HCT116 (cell line): Measurements from ENCODE around the gene ADK. TPM values are rescaled to one million over a fixed set of nuclear protein-coding genes. Genes with fewer than 3 reads are reported as not detected.

Source experiments
- ATAC-seq: fragments of 200-7000 bp; cut with Tn5 transposase; 2 replicates; pipeline ENCODE4 v1.9.1; 2020; ENCODE audit warnings: mild to moderate bottlenecking, moderate library complexity
- BruUV-seq: library from RNA; stranded (reverse); fragments of 400-500 nt; replicated peaks from 2 replicates; lab custom pipeline; 2021; lab: Mats Ljungman, UMichigan
- CTCF ChIA-PET: fragments of 300-600 bp; sonication (Branson Sonifier 250); formaldehyde crosslinking; loops from one replicate; lab custom pipeline; 2021; ENCODE audit warnings: antibody characterized with exemption; lab: Charles Lee
- POLR2A ChIA-PET: fragments of 300-600, 350-600 bp; sonication (Branson Sonifier 250); formaldehyde crosslinking; loops from one replicate; lab custom pipeline; 2021; ENCODE audit warnings: antibody characterized with exemption; lab: Charles Lee
- RAD21 ChIA-PET, 2 experiments: fragments of 300-600 bp; sonication (Branson Sonifier 250); formaldehyde crosslinking; loops; one replicate each; lab custom pipeline; 2023; ENCODE audit warnings: low total read pairs in 2 of 2; ENCODE audit not compliant: uncharacterized antibody in 2 of 2, unreplicated experiment in 2 of 2, low non-redundant PET in 1 of 2; lab: Charles Lee
- DNase-seq: peaks from one replicate; pipeline ENCODE4 v3.0.0-alpha.2; 2010; ENCODE audit warnings: low read depth, low spot score
- H2AFZ ChIP-seq: fragments of 200-600 bp; shearing (Covaris generic), sonication (generic); 2 replicates; pipeline ENCODE4 v1.6.1; 2017; ENCODE audit warnings: low read depth, mixed run types, mixed read lengths, antibody characterized with exemption, low read length; ENCODE audit not compliant: poor library complexity, severe bottlenecking
- H3K27ac ChIP-seq: 2 replicates; pipeline ENCODE4 v1.5.1; 2012; ENCODE audit warnings: low read depth, low read length
- H3K27me3 ChIP-seq: fragments of 200-600 bp; sonication (generic); 2 replicates; pipeline ENCODE4 v1.6.1; 2016; ENCODE audit warnings: mixed run types, low read length, mixed read lengths; ENCODE audit not compliant: insufficient read depth
- H3K36me3 ChIP-seq, 2 experiments: fragments of 200-500 bp in 1 of 2; fragments of 200-600 bp in 1 of 2; sonication (Bioruptor generic) in 1 of 2; sonication (generic) in 1 of 2; 2 replicates each; pipeline versions ENCODE4 v1.5.1 to v1.6.1; 2014 to 2016; ENCODE audit warnings: low read length in 2 of 2, inconsistent platforms in 1 of 2, mixed read lengths in 1 of 2, mixed run types in 1 of 2; ENCODE audit not compliant: insufficient read depth in 2 of 2, control insufficient read depth in 1 of 2
- H3K4me1 ChIP-seq, 2 experiments: fragments of 200-600 bp in 1 of 2; sonication (generic) in 1 of 2; 2 replicates each; pipeline versions ENCODE4 v1.5.1 to v1.6.1; 2012 to 2017; ENCODE audit warnings: low read length in 2 of 2, inconsistent platforms in 1 of 2, mild to moderate bottlenecking in 1 of 2, mixed read lengths in 1 of 2, mixed run types in 1 of 2, moderate library complexity in 1 of 2; ENCODE audit not compliant: insufficient read depth in 2 of 2, control insufficient read depth in 1 of 2
- H3K4me2 ChIP-seq: fragments of 200-600 bp; sonication (generic); 2 replicates; pipeline ENCODE4 v1.6.1; 2017; ENCODE audit warnings: mixed run types, low read length, mixed read lengths
- H3K4me3 ChIP-seq, 2 experiments: fragments of 200-600 bp in 1 of 2; sonication (generic) in 1 of 2; replicated peaks in 1 of 2; 2 replicates each; pipeline ENCODE4 v1.5.1; 2011 to 2016; ENCODE audit warnings: low read length in 2 of 2, control low read depth in 1 of 2, low read depth in 1 of 2, mild to moderate bottlenecking in 1 of 2, mixed read lengths in 1 of 2, mixed run types in 1 of 2
- H3K79me2 ChIP-seq: fragments of 200-600 bp; sonication (generic); 2 replicates; pipeline ENCODE4 v1.6.1; 2017; ENCODE audit warnings: mild to moderate bottlenecking, mixed run types, low read length, moderate library complexity, mixed read lengths; ENCODE audit not compliant: insufficient read depth
- H3K9ac ChIP-seq: fragments of 200-600 bp; sonication (generic); 2 replicates; pipeline ENCODE4 v1.6.1; 2016; ENCODE audit warnings: low read length, mixed read lengths
- H3K9me2 ChIP-seq: fragments of 200-600 bp; sonication (generic), shearing (Covaris generic); 2 replicates; pipeline ENCODE4 v1.6.1; 2017; ENCODE audit warnings: mixed run types, mild to moderate bottlenecking, moderate library complexity; ENCODE audit not compliant: insufficient read depth
- H3K9me3 ChIP-seq, 2 experiments: fragments of 200-500 bp in 1 of 2; fragments of 200-600 bp in 1 of 2; sonication (Bioruptor generic) in 1 of 2; sonication (generic) in 1 of 2; 2 replicates each; pipeline ENCODE4 v1.6.1; 2014 to 2017; ENCODE audit warnings: low read length in 2 of 2, mixed read lengths in 2 of 2, inconsistent platforms in 1 of 2, low read depth in 1 of 2, mild to moderate bottlenecking in 1 of 2, mixed run types in 1 of 2, moderate library complexity in 1 of 2; ENCODE audit not compliant: control insufficient read depth in 1 of 2, insufficient read depth in 1 of 2
- H4K20me1 ChIP-seq: fragments of 200-600 bp; sonication (generic), shearing (Covaris generic); 2 replicates; pipeline ENCODE4 v1.6.1; 2017; ENCODE audit warnings: mixed run types, mild to moderate bottlenecking, moderate library complexity; ENCODE audit not compliant: insufficient read depth
- CBX3 ChIP-seq: IDR thresholded peaks from 2 replicates; pipeline ENCODE4 v1.6.1; 2012; ENCODE audit warnings: low read depth
- CEBPB ChIP-seq: IDR thresholded peaks from 2 replicates; pipeline ENCODE4 v1.6.1; 2012; ENCODE audit warnings: low read depth
- ELF1 ChIP-seq: IDR thresholded peaks from 2 replicates; pipeline ENCODE4 v1.6.1; 2012; ENCODE audit warnings: low read depth, borderline replicate concordance
- EZH2 ChIP-seq: fragments of 200-600 bp; sonication (generic); IDR thresholded peaks from 2 replicates; pipeline ENCODE4 v1.6.1; 2017; ENCODE audit warnings: antibody characterized with exemption, mixed run types
- FOSL1 ChIP-seq: IDR thresholded peaks from 2 replicates; pipeline ENCODE4 v1.6.1; 2012; ENCODE audit warnings: low read depth
- JUND ChIP-seq: IDR thresholded peaks from 2 replicates; pipeline ENCODE4 v1.6.1; 2012
- MAX ChIP-seq: IDR thresholded peaks from 2 replicates; pipeline ENCODE4 v1.6.1; 2012
- POLR2AphosphoS5 ChIP-seq: IDR thresholded peaks from 2 replicates; pipeline ENCODE4 v1.6.1; 2011; ENCODE audit warnings: mild to moderate bottlenecking, low read depth, low read length, moderate library complexity
- RAD21 ChIP-seq: IDR thresholded peaks from 2 replicates; pipeline ENCODE4 v1.6.1; 2012; ENCODE audit warnings: low read depth, mild to moderate bottlenecking
- SP1 ChIP-seq: IDR thresholded peaks from 2 replicates; pipeline ENCODE4 v1.6.1; 2012; ENCODE audit warnings: low read depth
- SRF ChIP-seq: IDR thresholded peaks from 2 replicates; pipeline ENCODE4 v1.6.1; 2012; ENCODE audit warnings: low read depth
- YY1 ChIP-seq: IDR thresholded peaks from 2 replicates; pipeline ENCODE4 v1.6.1; 2011; ENCODE audit warnings: low read length, low read depth, moderate library complexity, mild to moderate bottlenecking; ENCODE audit not compliant: insufficient replicate concordance; ENCODE audit errors: extremely low read depth
- ZBTB33 ChIP-seq: IDR thresholded peaks from 2 replicates; pipeline ENCODE4 v1.6.1; 2011; ENCODE audit warnings: mild to moderate bottlenecking, low read length, moderate library complexity; ENCODE audit not compliant: insufficient replicate concordance; ENCODE audit errors: extremely low read depth
- ZFX ChIP-seq: fragments of 450-650 bp; IDR thresholded peaks from 2 replicates; pipeline ENCODE4 v1.6.1; 2017
- ZNF274 ChIP-seq: fragments of 200-500 bp; sonication (Bioruptor generic); IDR thresholded peaks from 2 replicates; pipeline ENCODE4 v1.6.1; 2014; ENCODE audit warnings: mild to moderate bottlenecking, low read depth, low read length, inconsistent platforms
- intact Hi-C: fragments of 100-400 bp; cut with micrococcal nuclease; formaldehyde crosslinking; loops from 2 replicates; pipeline ENCODE4 v1.10.0; 2022
- total RNA-seq: library from RNA; stranded (reverse); gene quantifications from one replicate; pipeline ENCODE4 v1.2.1, GENCODE V29; 2021; ENCODE audit not compliant: unreplicated experiment
- TF ChIP-seq, protein P1 (sequence below), 3 experiments: fragments of 200-600 bp in 1 of 3; sonication (generic) in 1 of 3; IDR thresholded peaks in 2 of 3; conservative IDR thresholded peaks in 1 of 3; 2 replicates each; pipeline ENCODE4 v1.5.1; 2012 to 2017; ENCODE audit warnings: low read depth in 2 of 3, low read length in 2 of 3, antibody characterized with exemption in 1 of 3, borderline replicate concordance in 1 of 3, control low read depth in 1 of 3, mild to moderate bottlenecking in 1 of 3, mixed read lengths in 1 of 3, mixed run types in 1 of 3, moderate library complexity in 1 of 3; ENCODE audit not compliant: insufficient read depth in 1 of 3

Gene ADK
- total RNA-seq, 1 experiment from 2014 or later: 55.0 TPM

GRCh38 chr10:74530981-74531380 lies 380.0 kb downstream of the ADK start:
- no peaks in the 10 kb centered on the region for H3K79me2 ChIP-seq
- CTCF ChIA-PET: no interaction called here
- H4K20me1 ChIP-seq: no peaks in the 10 kb centered on the region
- no peaks in the 10 kb centered on the region for H3K27me3 ChIP-seq
- no peak overlapping the region for H2AFZ ChIP-seq
- TF ChIP-seq ZNF274 (no peak), MAX (no peak), EZH2 (no peak), SRF (no peak), YY1 (no peak), CEBPB (no peak), JUND (no peak), CBX3 (no peak)
- H3K4me2 ChIP-seq: no peak overlapping the region
- RAD21 ChIA-PET: no interaction called here
- H3K9ac ChIP-seq: no peak overlapping the region
- DNase-seq: no peak
- no TSS peak for BruUV-seq
- POLR2A ChIA-PET: no interaction called here
- no peak for ATAC-seq
- no peak overlapping the region for H3K4me3 ChIP-seq
- H3K27ac ChIP-seq: no peak overlapping the region
- no peaks in the 10 kb centered on the region for H3K4me1 ChIP-seq
- H3K36me3 ChIP-seq: no peaks in the 10 kb centered on the region
- no peaks in the 10 kb centered on the region for H3K9me2 ChIP-seq
- intact Hi-C loops: no loop called here
- H3K9me3 ChIP-seq: no peaks in the 10 kb centered on the region

DNA sequence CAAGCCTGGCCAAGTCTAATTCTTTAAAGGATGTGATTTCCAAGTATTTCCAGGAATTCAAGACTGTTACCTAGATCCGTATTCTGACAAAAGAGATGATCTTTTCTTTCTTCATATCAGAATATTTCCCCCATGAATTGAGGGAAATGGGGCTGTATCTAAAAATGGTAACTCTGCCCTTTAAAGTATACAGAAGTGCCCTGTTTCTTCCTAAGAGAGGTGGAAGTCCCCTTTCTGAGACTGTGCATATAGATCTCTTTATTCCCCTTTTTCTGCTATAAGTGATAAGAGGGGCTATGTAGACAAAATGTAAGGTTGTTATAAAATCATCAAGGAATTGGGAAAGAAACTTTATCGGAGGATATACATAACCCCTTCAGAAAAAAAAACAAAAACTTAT lies 388.3 kb downstream of the ADK start:
- Histone ChIP-seq H2AFZ (no peak overlapping the region), H3K36me3 (no peaks in the 10 kb centered on the region), H3K4me1 (no peaks in the 10 kb centered on the region), H3K9me3 (no peaks in the 10 kb centered on the region), H3K9ac (no peak overlapping the region), H3K9me2 (no peaks in the 10 kb centered on the region), H3K79me2 (no peaks in the 10 kb centered on the region), H3K27me3 (no peaks in the 10 kb centered on the region), H4K20me1 (no peaks in the 10 kb centered on the region), H3K4me2 (no peak overlapping the region), H3K4me3 (no peak overlapping the region), H3K27ac (no peak overlapping the region)
- ChIA-PET POLR2A (no interaction called here), CTCF (no interaction called here), RAD21 (no interaction called here)
- ATAC-seq: no peak
- no peak for DNase-seq
- TF ChIP-seq YY1 (no peak), FOSL1 (no peak), JUND (no peak), CEBPB (no peak), ELF1 (no peak), ZBTB33 (no peak), ZNF274 (no peak), RAD21 (no peak), ZFX (no peak), SP1 (no peak), POLR2AphosphoS5 (no peak)
- TF ChIP-seq, protein P1, sequence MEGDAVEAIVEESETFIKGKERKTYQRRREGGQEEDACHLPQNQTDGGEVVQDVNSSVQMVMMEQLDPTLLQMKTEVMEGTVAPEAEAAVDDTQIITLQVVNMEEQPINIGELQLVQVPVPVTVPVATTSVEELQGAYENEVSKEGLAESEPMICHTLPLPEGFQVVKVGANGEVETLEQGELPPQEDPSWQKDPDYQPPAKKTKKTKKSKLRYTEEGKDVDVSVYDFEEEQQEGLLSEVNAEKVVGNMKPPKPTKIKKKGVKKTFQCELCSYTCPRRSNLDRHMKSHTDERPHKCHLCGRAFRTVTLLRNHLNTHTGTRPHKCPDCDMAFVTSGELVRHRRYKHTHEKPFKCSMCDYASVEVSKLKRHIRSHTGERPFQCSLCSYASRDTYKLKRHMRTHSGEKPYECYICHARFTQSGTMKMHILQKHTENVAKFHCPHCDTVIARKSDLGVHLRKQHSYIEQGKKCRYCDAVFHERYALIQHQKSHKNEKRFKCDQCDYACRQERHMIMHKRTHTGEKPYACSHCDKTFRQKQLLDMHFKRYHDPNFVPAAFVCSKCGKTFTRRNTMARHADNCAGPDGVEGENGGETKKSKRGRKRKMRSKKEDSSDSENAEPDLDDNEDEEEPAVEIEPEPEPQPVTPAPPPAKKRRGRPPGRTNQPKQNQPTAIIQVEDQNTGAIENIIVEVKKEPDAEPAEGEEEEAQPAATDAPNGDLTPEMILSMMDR (IDR thresholded peaks at IDR 0.05 in 2 of 3, conservative IDR thresholded peaks at IDR 0.05 in 1 of 3; ENCODE audit: borderline replicate concordance in 1 of 3, insufficient read depth in 1 of 3, low read depth in 2 of 3, low read length in 2 of 3): no peak
- intact Hi-C loops: no loop called here
- no TSS peak for BruUV-seq
